ENCODE measurements around the gene ELP2.

GRCh38 chr18:36203360-36203895 lies 73.7 kb downstream of the ELP2 start:
- TF ChIP-seq, protein P1, sequence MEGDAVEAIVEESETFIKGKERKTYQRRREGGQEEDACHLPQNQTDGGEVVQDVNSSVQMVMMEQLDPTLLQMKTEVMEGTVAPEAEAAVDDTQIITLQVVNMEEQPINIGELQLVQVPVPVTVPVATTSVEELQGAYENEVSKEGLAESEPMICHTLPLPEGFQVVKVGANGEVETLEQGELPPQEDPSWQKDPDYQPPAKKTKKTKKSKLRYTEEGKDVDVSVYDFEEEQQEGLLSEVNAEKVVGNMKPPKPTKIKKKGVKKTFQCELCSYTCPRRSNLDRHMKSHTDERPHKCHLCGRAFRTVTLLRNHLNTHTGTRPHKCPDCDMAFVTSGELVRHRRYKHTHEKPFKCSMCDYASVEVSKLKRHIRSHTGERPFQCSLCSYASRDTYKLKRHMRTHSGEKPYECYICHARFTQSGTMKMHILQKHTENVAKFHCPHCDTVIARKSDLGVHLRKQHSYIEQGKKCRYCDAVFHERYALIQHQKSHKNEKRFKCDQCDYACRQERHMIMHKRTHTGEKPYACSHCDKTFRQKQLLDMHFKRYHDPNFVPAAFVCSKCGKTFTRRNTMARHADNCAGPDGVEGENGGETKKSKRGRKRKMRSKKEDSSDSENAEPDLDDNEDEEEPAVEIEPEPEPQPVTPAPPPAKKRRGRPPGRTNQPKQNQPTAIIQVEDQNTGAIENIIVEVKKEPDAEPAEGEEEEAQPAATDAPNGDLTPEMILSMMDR (IDR thresholded peaks at IDR 0.05), result no peak
- TF ChIP-seq POLR2AphosphoS5 (IDR thresholded peaks at IDR 0.05), result no peak

Measured in suprapubic skin (tissue), 3 donors.